Measurements from ENCODE around the gene DENND4A.
"Not testable (repeated sequence)": the region's sequence is repeated elsewhere in the genome, so short reads cannot be mapped to it uniquely, and the experiment has no call there.

Gene DENND4A

GRCh38 chr15:65787260-65787659, 4.8 kb downstream of the DENND4A start:
- DNase-seq: no peak

GRCh38 chr15:65785151-65785550, 6.9 kb downstream of the DENND4A start:
- no peak for DNase-seq

GRCh38 chr15:65783872-65784271, 8.2 kb downstream of the DENND4A start:
- DNase-seq: no peak

GRCh38 chr15:65782096-65782495, 10.0 kb downstream of the DENND4A start:
- DNase-seq: no peak

GRCh38 chr15:65778701-65779100, 13.4 kb downstream of the DENND4A start:
- DNase-seq: not testable (repeated sequence)

GRCh38 chr15:65778269-65778668, 13.8 kb downstream of the DENND4A start:
- no peak for DNase-seq

DNA sequence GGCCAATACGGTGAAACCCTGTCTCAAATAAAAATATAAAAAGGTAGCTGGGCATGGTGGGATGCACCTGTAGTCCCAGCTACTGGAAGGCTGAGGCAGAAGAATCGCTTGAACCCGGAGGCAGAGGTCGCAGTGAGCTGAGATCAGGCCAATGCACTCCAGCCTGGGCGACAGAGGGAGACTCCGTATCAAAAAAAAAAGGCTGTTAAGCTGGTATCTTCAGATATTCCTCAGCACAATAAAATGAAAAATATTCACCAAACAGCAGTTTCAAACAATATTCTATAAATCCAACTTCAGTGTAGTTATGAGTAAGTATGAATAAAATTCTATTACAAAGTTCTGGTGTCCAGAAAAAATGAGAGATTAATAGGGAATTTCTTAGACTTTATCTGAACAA, 14.2 kb downstream of the DENND4A start:
- DNase-seq: no peak

GRCh38 chr15:65777053-65777452, 15.0 kb downstream of the DENND4A start:
- no peak for DNase-seq

DNA sequence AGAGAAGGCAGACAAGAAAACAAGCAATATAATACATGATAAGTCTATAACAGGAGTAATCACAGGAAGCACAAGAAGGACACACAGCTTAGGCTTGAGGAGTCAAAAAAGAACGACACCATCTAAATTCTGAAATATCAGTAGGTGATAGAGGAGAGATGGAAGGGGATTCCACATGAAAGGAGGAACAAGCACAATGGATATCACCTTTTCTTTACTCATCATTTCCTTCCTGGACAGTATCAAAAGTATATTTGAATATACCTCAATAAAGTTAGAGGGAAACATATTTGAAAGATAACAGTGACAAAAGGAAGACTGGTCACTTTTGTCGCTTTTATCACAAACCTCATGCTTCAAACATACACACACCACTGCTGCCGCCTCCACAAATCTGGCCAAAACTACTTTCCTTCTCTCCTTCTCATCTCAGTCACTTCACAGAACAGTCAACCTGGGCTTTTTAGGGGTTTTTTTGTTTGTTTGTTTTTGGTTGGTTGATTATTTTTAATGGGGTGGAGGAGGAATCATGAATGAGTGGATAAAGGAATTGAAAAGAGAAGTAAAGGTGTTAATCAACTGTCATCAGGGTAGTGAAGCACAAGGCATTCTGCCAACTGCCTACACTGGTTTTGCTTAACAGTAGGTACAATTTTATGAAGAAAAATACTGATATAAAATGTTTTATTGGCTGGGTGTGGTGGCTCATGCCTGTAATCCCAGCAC, 18.5 kb downstream of the DENND4A start:
- DNase-seq: no peak

GRCh38 chr15:65772930-65773329, 19.2 kb downstream of the DENND4A start:
- DNase-seq: no peak

DNA sequence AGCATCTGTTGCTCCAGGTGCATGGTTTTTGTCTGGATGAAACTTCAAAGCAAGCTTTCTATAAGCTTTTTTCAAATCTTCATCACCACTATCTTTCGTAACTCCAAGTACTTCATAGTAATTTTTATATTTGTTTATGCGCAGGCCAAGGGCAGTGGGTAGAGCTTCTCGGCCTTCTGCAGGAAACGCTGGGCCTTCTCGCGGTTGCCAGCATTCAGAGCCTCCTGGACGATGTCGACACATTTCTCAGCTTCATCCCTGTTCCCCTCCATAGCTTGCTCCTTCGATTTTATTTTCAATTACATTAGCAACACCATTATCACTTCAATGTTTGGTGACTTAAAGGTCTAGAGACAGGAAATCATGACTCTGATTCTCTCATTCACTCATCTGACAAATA, 20.2 kb downstream of the DENND4A start:
- no peak for DNase-seq

DNA sequence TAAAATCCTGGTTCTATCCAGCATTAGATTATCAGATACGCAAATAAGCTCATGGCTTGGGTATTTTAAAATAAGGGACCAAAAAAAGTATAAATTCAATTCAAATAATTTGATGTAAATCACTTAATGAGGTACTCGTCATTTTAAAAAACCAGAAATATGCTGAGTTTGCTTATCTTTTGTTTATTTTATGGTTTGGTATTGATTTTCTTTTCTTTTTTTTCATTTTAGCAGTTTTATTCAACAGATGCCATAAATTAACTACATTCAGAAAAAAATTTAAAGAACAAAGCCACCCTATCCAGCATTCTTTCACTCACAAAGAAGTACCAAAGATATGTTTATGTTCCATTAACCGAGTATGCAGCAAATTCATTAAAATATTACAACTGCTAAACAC, 22.6 kb downstream of the DENND4A start:
- no peak for DNase-seq

GRCh38 chr15:65767895-65768294, 24.2 kb downstream of the DENND4A start:
- DNase-seq: no peak

DNA sequence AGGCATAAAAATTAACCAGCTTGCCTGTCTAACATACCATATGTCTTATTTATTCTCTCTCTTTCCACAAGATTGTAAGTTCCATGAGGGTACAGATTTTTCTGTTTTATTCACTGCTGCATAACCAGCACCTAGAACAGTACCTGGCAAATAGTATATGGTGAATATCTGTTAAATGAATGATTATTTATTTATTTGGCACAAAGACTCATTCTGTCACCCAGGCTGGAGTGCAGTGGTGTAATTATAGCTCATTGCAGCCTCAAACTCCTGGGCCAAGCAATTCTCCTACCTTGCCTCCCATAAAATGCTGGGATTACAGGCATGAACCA, 24.9 kb downstream of the DENND4A start:
- DNase-seq: peak; percentile 39

GRCh38 chr15:65766422-65767263, 25.4 kb downstream of the DENND4A start:
- peak; percentile 79 for DNase-seq

DNA sequence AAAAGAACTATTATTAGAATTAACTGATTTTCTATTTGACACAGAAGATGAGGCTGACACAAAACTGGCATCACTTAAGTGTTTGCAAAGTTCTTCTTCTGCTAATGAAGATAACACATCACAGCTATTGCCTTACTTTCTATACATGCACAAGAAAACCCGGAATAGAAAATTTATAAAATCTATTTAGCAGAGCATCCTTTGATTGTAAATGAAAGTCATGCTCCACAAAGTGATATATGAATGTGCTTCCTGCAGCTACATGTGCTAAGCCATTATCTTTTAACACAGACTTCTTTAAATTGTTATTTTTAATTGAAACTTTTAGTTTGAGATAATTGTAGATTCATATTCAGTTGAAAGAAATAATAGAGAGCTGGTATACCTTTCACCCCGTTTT, 27.0 kb downstream of the DENND4A start:
- no peak for DNase-seq

DNA sequence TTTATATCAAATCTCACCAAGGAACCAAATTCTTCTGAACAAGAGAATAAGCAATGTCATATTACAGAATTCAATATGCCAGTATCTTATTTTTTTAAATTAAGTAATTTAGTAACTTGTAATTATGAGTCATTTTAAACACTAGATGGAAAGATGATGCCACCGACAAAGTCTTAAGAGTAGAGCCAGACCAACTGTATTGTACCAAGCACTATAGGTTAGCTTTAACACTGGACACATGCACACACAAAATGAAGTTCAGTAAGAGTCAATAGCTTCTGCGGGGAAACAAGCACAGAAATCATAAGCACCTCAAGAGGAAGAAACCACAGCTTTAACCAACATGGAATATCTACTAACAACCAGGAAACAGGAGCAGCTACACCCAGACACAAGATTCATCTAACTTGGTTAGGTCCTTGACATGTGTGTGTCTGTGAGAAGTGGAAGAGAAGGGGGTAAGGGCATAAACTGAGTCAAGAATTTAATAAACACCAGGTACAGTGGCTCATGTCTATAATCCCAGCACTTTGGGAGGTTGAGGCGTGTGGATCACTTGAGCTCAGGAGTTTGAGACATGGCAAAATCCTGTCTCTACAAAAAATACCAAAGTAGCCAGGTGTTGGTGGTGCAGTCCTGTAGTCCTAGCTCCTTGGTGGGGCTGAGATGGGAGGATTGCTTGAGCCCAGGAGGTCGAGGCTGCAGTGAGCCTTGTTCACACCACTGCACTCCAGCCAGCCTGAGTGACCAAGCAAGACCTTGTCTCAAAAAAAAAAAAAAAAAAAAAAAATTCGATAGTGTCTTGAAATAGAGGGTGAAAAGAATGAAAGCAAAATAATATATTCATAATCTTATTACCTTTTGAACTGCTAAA, 28.9 kb downstream of the DENND4A start:
- no peak for DNase-seq

- no peak for DNase-seq
Observed at GRCh38 chr15:65762399-65762798, 29.7 kb downstream of the DENND4A start.

GRCh38 chr15:65761210-65761926, 30.7 kb downstream of the DENND4A start:
- DNase-seq: no peak

- no peak for DNase-seq
Observed at GRCh38 chr15:65759441-65759840, 32.7 kb downstream of the DENND4A start.

DNA sequence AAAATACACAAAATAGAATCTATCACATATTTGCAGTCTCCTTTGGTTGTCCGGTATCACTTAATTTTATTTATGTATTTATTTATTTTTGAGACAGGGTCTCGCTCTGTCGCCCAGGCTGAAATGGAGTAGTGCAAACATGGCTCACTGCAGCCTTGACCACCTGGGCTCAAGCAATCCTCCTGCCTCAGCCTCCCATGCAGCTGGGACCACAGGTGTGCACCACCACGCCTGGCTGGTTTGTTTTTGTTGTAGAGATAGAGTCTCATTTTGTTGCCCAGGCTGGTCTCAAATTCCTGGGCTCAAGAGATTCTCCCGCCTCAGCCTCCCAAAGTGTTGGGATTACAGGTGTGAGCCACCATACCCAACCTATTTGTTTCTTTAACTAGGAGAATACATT, 33.9 kb downstream of the DENND4A start:
- DNase-seq: no peak

DNA sequence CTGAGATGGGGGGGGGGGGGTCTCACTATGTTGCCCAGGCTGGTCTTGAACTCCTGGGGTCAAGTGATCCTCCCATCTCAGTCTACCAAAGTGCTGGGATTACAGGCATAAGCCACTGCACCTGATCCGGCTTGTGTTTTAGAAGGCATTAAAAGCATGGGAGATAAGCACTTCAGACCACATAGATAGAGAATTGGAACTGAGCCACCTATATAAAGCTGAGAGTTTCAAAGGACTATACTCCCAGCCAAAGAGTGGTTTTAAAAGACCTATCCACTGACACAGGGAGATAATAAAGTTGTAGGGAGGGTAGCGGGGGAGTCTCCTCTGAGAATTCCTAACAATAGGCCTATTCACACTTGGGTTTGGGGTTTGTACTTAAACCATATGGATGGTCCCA, 34.8 kb downstream of the DENND4A start:
- no peak for DNase-seq

DNA sequence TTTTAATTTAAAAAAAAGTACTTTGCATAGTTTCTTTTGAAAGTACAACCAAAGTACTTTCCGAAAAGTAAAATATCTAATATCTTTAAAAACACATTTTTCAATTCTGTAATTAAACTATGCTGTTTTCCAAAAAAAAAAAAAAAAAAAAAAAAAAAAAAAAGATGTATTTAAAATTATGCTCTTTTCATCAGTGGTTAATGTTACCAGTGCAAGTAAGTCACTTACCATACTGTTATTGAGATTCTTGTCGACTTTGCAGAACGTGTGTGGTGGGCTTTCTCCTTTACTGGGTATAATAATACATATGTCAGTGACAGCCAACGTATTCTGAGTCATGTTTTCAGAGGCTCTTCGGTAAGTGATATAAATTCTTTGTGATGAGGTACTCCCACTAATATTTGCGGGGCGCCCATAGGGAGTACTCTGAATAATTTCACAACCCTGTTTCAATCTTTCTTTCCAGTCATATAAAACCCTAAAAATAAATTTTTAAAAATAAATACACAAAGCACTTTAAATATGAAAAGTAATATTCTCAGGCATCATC, 39.9 kb downstream of the DENND4A start:
- DNase-seq: no peak

Data from DMS53 (cell line).